Ovary (tissue), 9 donors: ENCODE data around the gene CYP2D6. TPM values are rescaled to one million over a fixed set of nuclear protein-coding genes. Genes with fewer than 3 reads are reported as not detected.

Experiments
- DNase-seq, 5 donors: peaks; one replicate each; pipeline ENCODE4 v3.0.0-alpha.2; 2019 to 2020
- H3K27ac ChIP-seq, 2 donors: fragments of 200-600 bp; one replicate each; pipeline versions ENCODE4 v1.5.1 to v1.8.0; 2019 to 2022
- H3K27me3 ChIP-seq: fragments of 200-600 bp; one replicate; pipeline ENCODE4 v1.8.0; 2022
- H3K36me3 ChIP-seq: fragments of 200-600 bp; sonication (generic); one replicate; pipeline ENCODE4 v1.5.1; 2019
- H3K4me1 ChIP-seq: one replicate; pipeline ENCODE4 v1.8.1; 2013; ENCODE audit warnings: mild to moderate bottlenecking, moderate library complexity; ENCODE audit not compliant: insufficient read depth
- H3K4me3 ChIP-seq: fragments of 200-600 bp; sonication (generic); one replicate; pipeline ENCODE4 v1.5.1; 2017
- H3K9me3 ChIP-seq, 2 donors: fragments of 200-600 bp in 1 of 2; sonication (generic) in 1 of 2; one replicate each; pipeline versions ENCODE4 v1.5.1 to v1.8.1; 2013 to 2019; ENCODE audit warnings: mild to moderate bottlenecking in 1 of 2, moderate library complexity in 1 of 2
- EP300 ChIP-seq: sonication (generic); formaldehyde crosslinking; IDR thresholded peaks from one replicate; pipeline ENCODE4 v1.6.1; 2017; ENCODE audit warnings: antibody characterized with exemption
- POLR2A ChIP-seq: fragments of 450-650 bp; IDR thresholded peaks from one replicate; pipeline ENCODE4 v1.6.1; 2017; ENCODE audit warnings: antibody characterized with exemption, mild to moderate bottlenecking, moderate library complexity
- WGBS, 3 donors: extraction: QIAGEN DNeasy Blood & Tissue Kit in 1 of 3; methylation state at CpG; one replicate each; pipeline versions ENCODE4 v1.1.5 to v1.1.7; 2013 to 2017; 5-methylcytosine and 5-hydroxymethylcytosine counted together
- intact Hi-C, 4 donors: fragments of 100-400 bp; cut with DNase I; formaldehyde crosslinking; loops; one replicate each; pipeline versions ENCODE4 v1.11.0 to v1.15.1; 2022 to 2023
- polyA plus RNA-seq, 2 donors: library from polyadenylated mRNA; stranded (reverse); fragments of 200-250 nt in 1 of 2; fragments of 350-450 nt in 1 of 2; fragmentation: Illumina TruSeq in 1 of 2; extraction: RNeasy Lipid Tissue Mini Kit (QIAGEN cat#74804) in 1 of 2; gene quantifications; one replicate each; pipeline ENCODE4 v1.2.3, GENCODE V29; 2013 to 2014
- total RNA-seq, 7 donors: library from RNA; depleted of rRNA in 2 of 7; stranded (reverse); fragments of >200 nt in 2 of 7; fragmentation: NEBNext Ultra II Directional in 3 of 7; extraction: Animal tissue kit (Norgen Biotek cat#: 25700) in 3 of 7; gene quantifications; one replicate each; pipeline versions ENCODE4 v1.1.0 to v1.2.4, GENCODE V29; 2016 to 2023
- TF ChIP-seq, protein P1 (sequence below), 3 donors: fragments of 450-650 bp in 2 of 3; fragments of 200-600 bp in 1 of 3; IDR thresholded peaks; one replicate each; pipeline versions ENCODE4 v1.5.1 to v1.8.0; 2016 to 2022; ENCODE audit warnings: antibody characterized with exemption in 3 of 3, mild to moderate bottlenecking in 1 of 3
- donor health status: DM: no; HTN: no; CAD: no; lungs with moderate emphysema.
- donor health status: DM: no; HTN: no; CAD: no.
- donor health status: Bipolar disorder and iron deficiency.
- donor health status: DM: yes; HTN: yes; CAD: no.
- donor health status: DM: no; HTN: no; CAD: no.
- donor health status: DM: yes; HTN: yes; CAD: no.

CYP2D6 gene
- total and polyA plus RNA-seq, 9 donors = 0.28 to 2.0 (median 0.97) TPM

DNA sequence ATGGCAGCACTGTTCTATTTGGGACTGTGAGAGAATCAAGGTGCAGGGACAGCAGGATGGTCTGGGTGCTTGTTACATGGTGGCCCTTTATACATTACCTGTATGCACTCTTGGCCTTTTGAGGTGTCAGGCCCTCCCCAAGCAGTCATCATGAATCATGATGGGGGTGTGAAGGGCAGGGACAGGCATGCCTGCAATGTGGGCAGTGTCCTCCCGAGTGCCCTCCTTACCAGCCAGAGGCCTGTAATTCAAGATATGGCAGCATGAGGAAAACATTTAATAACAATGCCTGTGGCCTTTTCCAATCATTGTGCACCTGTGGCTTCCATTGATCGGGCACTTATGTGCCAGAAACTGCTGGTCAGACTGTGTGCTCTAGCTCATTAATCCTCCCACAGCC, 25.5 kb upstream of the CYP2D6 start:
- H3K27ac ChIP-seq = no peak overlapping the region
- DNase-seq = no peak
- WGBS, 3 donors = 76 to 84% (median 79%) methylated on average over 2 of the region's 2 CpGs
- H3K27me3 ChIP-seq = no peaks in the 10 kb centered on the region
- intact Hi-C loops = no loop called here
- no peaks in the 10 kb centered on the region for H3K9me3 ChIP-seq
- H3K36me3 ChIP-seq = no peaks in the 10 kb centered on the region
- TF ChIP-seq, protein P1, sequence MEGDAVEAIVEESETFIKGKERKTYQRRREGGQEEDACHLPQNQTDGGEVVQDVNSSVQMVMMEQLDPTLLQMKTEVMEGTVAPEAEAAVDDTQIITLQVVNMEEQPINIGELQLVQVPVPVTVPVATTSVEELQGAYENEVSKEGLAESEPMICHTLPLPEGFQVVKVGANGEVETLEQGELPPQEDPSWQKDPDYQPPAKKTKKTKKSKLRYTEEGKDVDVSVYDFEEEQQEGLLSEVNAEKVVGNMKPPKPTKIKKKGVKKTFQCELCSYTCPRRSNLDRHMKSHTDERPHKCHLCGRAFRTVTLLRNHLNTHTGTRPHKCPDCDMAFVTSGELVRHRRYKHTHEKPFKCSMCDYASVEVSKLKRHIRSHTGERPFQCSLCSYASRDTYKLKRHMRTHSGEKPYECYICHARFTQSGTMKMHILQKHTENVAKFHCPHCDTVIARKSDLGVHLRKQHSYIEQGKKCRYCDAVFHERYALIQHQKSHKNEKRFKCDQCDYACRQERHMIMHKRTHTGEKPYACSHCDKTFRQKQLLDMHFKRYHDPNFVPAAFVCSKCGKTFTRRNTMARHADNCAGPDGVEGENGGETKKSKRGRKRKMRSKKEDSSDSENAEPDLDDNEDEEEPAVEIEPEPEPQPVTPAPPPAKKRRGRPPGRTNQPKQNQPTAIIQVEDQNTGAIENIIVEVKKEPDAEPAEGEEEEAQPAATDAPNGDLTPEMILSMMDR (IDR thresholded peaks at IDR 0.05) = no peak
- TF ChIP-seq POLR2A (no peak), EP300 (no peak)
- no peaks in the 10 kb centered on the region for H3K4me1 ChIP-seq
- H3K4me3 ChIP-seq = no peak overlapping the region

DNA sequence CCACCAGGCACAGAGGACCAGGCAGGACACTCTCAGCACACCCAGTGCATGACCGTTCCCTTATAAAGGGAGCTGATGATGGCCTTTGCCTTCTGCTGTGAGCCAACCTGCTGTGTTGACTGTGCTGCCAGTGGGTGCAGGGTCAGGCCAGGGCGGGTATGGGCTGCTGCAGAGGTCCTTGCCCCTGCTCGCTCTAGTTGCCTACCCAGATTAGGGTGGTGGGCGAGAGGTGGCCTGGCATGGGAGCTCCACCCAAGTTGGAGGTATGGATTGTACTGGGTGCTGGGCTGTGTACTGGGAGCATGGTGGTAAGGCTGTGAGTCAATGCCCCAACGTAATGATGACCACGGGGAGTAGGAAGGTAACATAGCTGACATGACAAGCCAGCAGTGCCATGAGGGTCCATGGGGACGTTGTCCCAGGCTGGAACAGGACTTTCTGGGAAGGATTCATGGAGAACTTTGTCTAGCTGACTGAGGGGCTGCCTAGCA, 24.5 kb upstream of the CYP2D6 start:
- intact Hi-C loops = no loop called here
- H3K27ac ChIP-seq = no peak overlapping the region
- DNase-seq = no peak
- TF ChIP-seq, protein P1 (IDR thresholded peaks at IDR 0.05) = no peak
- TF ChIP-seq EP300 (no peak), POLR2A (no peak)
- H3K27me3 ChIP-seq = no peaks in the 10 kb centered on the region
- H3K36me3 ChIP-seq = no peaks in the 10 kb centered on the region
- WGBS, 3 donors = 94 to 97% (median 94%) methylated on average over 7 of the region's 7 CpGs
- no peaks in the 10 kb centered on the region for H3K9me3 ChIP-seq
- no peak overlapping the region for H3K4me3 ChIP-seq
- H3K4me1 ChIP-seq = no peaks in the 10 kb centered on the region

DNA sequence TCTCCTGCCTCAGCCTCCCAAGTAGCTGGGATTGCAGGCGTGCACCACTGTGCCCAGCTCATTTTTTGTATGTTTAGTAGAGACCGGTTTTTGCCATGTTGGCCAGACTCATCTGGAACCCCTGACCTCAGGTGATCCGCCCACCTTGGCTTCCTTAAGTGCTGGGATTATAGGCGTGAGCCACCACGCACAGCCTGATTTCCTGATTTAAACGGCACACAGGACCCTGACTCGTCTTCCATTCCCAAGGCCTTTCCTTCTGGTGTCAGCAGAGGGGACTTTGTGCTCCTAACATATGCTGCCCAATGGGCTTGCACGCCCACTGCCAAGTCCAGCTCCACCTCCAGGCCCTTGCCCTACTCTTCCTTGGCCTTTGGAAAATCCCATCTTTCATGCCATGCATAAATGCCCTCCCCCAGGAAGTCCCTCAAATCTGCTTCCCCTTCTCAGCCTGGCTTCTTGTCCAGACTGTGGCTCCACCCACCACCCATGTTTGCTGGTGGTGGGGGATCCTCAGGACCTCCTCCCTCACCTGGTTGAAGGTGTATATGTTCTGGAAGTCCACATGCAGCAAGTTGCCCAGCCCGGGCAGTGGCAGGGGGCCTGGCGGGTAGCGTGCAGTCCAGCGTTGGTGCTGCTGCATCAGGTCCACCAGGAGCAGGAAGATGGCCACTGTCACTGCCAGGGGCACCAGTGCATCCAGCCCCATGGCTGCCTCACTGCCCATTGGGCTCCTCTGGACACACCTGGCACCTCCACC, 23.9 kb upstream of the CYP2D6 start:
- Histone ChIP-seq H3K4me1 (no peaks in the 10 kb centered on the region), H3K4me3 (no peak overlapping the region), H3K9me3 (no peaks in the 10 kb centered on the region), H3K27ac (no peak overlapping the region), H3K27me3 (no peaks in the 10 kb centered on the region), H3K36me3 (no peaks in the 10 kb centered on the region)
- 92 to 97% (median 96%) methylated on average over 12 of the region's 12 CpGs for WGBS, 3 donors
- TF ChIP-seq, protein P1 (IDR thresholded peaks at IDR 0.05) = no peak
- TF ChIP-seq EP300 (no peak), POLR2A (no peak)
- DNase-seq = no peak
- intact Hi-C loops = no loop called here

DNA sequence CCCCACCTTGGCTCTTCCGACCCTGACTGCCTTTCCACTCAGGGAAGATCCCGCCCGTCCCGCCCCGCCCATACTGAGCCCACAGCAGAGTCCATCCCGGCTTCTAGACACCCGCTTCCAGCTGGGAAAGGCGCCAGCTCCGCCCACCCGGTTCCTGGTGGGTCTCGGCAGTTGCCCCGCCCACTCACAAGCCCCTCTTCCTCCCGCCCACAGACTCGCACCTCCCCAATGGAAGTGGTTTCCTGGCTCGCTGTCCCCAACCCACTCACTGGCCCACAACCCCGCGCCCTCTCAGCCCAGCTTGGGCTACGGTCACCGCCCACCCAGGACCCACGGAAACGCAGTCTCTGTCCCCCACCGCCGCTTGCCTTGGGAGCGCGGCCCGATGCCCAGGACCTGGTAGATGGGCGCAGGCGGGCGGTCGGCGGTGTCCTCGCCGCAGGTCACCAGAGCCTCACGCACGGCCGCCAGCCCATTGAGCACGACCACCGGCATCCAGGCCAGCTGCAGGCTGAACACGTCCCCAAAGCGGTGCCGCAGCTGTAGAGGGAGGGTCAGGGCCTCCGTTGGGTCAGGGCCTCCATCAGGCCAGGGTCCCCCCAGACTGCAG, 22.2 kb upstream of the CYP2D6 start:
- H3K27me3 ChIP-seq = no peaks in the 10 kb centered on the region
- H3K27ac ChIP-seq = no peak overlapping the region
- no peaks in the 10 kb centered on the region for H3K9me3 ChIP-seq
- TF ChIP-seq, protein P1 (IDR thresholded peaks at IDR 0.05) = no peak
- TF ChIP-seq EP300 (no peak), POLR2A (no peak)
- intact Hi-C loops = no loop called here
- H3K4me1 ChIP-seq = no peaks in the 10 kb centered on the region
- no peak for DNase-seq
- H3K4me3 ChIP-seq = no peak overlapping the region
- no peaks in the 10 kb centered on the region for H3K36me3 ChIP-seq
- WGBS, 3 donors = 76 to 84% (median 84%) methylated on average over 41 to 42 of the region's 42 CpGs
